GM20000 (cell line): ENCODE measurements around the gene PMVK.
A peak's percentile ranks its signal among the peaks of the same experiment; 100 is the strongest.

Experiments used
- DNase-seq: peaks from one replicate; pipeline ENCODE4 v3.0.0; 2012; ENCODE audit warnings: low spot score
- CTCF ChIP-seq: IDR thresholded peaks from 2 replicates; pipeline ENCODE4 v1.5.1; 2012; ENCODE audit warnings: mild to moderate bottlenecking, control low read depth; ENCODE audit errors: extremely low read depth, missing control alignments

The PMVK gene

GRCh38 chr1:154963643-154964042, 27.1 kb upstream of the PMVK start:
- no peak for TF ChIP-seq CTCF
- DNase-seq, result no peak

- TF ChIP-seq CTCF, result no peak
- DNase-seq, result no peak
These were observed 26.3 kb upstream of the PMVK start for GRCh38 chr1:154962795-154963330.

- no peak for TF ChIP-seq CTCF
- DNase-seq, result peak; percentile 53
These were observed 25.7 kb upstream of the PMVK start for GRCh38 chr1:154962156-154962749.

- DNase-seq, result peak; percentile 93
- peak; percentile 59 for TF ChIP-seq CTCF
These were observed 25.0 kb upstream of the PMVK start, which contains the start of gene PYGO2 for GRCh38 chr1:154961207-154962155. Gene PYGO2, minus strand, starts transcription at chr1:154961782. Its CDS starts 206 bp downstream, at chr1:154961576.

- TF ChIP-seq CTCF, result no peak
- DNase-seq, result peak; percentile 28
These were observed 24.1 kb upstream of the PMVK start for GRCh38 chr1:154960446-154961136.

- TF ChIP-seq CTCF, result no peak
- DNase-seq, result no peak
These were observed 22.9 kb upstream of the PMVK start for GRCh38 chr1:154959426-154959780.
